Activated T-helper 9 cell treated with anti-CD3 and anti-CD28 coated beads, Interleukin-2, amount 50 U/mL, for 16 hours (primary cell): ENCODE results near the gene DROSHA.
"Not testable (repeated sequence)": the region's sequence is repeated elsewhere in the genome, so short reads cannot be mapped to it uniquely, and the experiment has no call there.

ENCODE experiments used
- DNase-seq: peaks from one replicate; pipeline ENCODE4 v3.0.0-alpha.2; 2020; ENCODE audit warnings: low read depth

DROSHA gene

DNA sequence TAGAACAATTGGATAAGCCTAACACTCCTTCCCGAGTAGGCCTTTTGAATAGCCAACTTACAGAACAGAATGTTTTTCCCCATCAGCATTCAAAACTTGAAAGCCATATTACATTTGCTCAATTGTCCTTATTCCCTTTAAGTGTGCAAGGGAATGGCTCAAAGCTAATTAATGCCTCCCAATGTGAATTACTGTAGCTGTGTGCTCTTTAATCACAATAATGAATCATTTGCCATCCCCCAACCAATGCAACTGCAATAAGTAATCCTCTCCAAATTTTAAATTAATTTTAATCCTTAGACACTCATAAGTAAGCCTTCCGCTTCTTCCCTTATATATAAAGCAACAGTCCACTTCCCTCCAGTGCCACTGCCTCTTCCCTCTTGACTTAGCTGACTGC, 115.9 kb downstream of the DROSHA start:
- DNase-seq, result no peak

DNA sequence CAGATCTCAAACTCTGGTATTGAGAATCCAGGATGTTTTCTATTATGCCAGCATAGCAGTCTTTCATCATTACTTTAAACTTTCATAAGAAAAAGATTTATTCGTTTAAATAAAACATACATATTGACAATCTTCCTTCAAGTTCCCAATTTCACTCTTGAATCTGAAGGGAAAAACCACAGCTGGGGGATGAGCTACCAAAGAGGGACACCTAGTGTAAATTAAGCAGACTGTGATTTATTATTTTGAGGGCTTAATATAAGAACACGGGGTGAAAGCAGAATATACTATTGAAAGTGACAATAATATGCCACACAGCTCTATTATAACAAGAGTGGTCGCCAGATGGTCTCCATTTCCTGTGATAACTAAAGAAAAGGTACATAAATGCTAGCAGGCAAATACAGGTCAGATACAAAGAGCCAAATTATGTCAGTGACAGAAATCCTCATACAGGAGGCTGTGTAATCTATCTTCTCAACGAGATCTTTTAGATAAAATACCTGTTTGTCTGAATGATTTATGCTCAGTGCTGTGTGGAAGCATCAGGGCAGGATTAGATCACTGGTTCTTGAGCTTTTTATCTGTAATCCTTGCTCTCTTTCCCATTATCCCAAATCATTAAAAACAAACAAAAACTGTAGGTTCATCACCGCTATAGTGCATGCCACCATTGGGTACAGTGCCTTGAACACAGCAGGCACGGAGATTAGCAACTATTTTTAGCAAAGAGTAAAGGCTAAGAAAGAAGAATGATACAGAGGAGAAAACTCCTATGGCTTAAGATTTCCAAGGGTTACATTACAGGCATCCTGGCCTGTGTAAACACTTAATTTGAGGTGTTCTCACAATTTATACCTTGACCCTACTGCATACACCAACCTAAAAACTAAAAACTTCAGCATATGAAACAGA, 116.6 kb downstream of the DROSHA start:
- no peak for DNase-seq

DNA sequence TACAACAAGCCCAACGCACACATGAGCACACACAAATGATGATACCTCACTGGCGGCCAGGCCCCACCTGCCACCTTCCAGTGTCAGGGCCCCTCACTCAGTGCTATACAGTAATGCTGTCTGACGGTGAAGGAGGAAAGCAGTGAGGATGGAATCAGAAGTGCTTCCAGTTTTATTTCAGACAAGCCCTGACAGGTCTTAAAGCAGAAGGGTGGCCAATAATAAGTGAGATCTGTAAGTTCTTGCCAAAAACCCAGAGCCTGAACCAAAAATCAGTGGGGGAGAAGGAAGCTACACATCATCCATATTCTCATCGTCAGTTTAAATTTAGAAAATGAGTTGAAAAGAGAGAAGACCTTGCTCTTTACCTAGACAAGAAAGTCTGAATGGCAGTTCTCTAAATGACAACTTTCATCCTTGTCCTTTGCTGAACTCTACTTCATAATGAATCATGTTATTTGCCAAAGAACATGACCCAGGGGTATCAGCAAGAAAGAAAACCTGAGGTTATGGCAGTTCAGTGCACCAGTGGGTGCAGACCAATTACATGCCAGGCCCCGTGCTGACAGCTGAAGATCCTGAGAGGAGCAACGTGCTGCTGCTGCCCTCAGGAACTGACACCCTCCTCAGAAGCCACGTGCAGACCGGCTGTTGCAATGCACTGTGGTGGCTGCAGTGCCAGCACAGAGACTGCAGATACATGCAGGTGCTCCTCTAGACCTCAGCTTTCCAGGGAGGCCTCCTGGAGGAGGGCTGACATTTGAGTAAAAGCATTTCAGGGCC, 118.7 kb downstream of the DROSHA start:
- no peak for DNase-seq

DNA sequence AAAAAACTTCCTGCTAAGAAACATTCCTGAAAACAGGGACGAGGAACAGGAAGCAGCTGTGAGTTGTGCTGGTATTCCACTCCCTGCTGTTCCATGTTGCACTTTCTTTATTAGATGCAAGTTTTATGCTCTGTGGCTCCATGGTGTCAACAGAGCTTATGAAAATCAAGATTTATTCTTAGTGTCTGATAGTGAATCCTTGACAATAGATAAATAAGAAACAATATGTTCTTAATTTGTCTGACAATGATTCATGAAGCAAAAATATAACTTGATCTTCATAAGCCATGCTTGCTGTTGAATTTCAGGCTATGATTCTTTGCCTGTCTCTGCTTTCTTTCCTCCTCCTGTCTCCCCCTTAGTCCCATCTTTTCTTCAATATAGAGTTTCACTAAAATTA, 119.6 kb downstream of the DROSHA start:
- no peak for DNase-seq

DNA sequence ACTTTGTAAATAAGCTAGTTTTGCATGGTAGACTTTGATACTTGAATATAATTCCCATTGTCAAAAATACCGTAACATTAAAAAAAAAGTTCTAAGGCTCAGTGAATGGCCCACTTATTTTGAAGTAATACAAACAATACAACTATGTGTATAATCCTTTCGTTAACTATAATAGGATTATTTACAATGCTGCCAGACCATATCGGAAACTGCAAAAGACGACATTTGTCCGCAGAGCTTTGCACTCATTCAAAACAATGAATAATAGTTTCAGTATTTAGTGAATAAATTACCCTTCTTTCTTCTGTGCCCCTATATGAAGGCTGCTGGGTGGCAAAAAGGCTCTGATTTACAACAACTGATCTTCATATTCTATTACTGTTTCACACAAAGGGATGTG, 121.8 kb downstream of the DROSHA start:
- no peak for DNase-seq

DNA sequence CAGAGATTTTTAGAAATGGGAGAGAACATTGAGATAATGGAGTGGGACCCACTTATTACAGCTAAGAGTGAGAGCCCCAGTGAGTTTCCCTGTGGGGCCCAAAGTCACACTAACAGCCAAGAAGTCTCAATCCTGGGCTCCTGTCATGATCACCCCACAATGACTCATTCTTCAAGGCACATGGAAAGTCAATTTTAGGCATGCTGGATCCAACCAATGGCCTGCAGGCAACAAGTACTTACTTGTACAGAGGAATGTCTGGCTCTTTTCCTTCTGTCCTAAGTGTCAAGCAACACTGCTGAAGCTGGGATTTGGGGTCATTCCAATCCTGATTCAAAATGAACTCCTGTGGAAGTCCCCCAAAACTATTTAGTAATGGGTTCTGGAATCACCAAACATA, 123.1 kb downstream of the DROSHA start:
- DNase-seq, result no peak

DNA sequence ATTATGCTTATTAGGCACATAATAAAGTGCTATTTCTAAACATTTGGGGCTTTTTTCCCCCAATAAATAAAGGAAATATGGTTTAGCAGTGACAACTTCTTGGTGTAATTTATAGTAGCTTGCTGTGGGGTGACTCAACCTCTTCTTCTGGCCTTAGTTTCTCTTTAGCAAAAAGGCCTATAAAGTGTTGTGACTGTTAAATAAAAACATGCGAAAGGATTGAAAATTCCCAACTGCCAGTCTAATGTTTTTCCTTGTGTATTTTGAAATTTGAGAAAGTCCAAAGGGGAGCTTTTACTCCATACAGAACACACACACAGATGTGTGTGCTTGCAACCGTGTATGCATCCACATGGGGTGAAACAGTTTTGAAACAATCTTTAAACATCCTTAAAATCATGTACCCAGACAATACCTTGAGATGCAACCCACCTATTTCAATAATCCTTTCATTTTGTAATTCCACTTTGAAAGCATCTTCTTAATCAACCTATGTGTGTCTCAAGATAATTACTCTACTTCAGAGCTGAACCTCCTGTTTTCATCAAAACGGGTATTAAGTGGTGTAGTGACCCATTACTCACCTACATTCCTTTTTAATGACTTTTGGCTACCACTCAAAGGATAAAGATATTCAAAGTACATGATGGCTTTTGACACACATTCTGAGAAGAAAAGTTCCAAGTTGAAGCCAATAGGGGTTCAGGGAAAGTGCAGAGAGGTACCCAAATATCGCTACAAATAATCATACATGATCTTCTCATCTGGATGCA, 123.8 kb downstream of the DROSHA start:
- no peak for DNase-seq

DNA sequence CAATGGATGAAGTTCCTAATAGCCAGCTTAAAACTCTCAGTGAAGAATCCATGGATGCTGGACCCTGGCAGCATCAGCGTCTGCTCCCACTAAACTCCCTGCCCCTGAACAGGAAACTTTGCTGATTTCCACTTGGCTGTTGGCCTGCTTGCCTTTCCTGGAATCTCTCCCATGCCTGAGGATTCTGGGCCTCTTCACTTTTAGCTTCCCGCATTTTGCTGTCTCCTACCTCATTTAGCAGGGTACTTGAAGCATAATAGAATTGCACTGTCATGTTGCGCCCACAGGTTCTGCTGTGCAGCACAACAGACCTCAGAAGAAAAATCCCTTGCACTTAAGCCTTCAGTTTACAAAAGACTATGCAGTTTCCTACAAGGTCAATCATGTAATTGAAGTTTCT, 127.6 kb downstream of the DROSHA start:
- no peak for DNase-seq

DNA sequence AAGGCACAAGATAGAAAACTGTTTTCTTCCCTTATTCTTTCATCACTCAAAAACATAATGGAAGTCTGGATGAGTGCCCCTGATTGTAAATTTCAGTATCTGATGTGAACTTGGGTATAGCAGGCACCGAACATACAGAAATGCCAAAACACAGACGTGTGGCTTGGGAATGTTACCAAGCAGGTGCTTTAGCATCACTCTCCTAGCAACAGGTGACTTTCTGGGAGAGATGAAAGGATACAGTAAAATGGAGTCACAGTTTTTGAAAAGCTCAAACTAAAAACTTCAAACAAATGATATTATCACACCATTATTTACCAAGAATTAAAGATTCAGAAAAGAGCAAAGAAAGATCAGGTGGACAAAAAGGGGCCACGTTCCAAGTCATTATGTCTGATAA, 130.2 kb downstream of the DROSHA start:
- no peak for DNase-seq

DNA sequence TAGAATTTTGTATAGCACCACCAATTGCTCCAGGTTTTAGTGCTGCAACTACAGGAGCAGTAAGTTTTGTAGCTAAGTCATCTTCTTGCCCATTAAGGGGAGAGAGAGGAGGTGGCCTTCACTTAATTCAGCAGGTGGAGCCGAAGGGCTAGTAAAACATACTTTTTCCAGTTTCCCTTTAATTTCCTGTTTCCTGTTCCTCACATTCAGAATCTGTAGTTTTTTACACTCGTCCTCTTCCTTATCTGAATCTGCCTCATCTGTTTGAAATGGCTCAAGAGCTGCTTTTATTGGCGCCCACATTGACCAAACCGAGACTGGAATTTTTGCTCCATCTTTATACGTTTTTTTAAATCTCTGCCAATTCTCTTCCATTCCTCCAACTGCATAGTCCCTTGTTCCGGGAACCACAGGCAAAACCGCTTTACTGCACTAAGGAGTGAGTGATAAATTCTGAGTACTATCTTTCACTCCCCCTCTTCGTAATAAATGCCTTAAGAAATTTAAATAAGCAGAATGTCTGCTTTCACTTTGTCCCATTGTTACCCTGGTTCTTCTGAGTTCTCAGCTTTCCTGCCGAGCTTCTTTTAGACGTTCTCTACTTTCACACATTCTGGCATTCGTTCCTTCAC, 133.9 kb downstream of the DROSHA start:
- DNase-seq, result no peak

DNA sequence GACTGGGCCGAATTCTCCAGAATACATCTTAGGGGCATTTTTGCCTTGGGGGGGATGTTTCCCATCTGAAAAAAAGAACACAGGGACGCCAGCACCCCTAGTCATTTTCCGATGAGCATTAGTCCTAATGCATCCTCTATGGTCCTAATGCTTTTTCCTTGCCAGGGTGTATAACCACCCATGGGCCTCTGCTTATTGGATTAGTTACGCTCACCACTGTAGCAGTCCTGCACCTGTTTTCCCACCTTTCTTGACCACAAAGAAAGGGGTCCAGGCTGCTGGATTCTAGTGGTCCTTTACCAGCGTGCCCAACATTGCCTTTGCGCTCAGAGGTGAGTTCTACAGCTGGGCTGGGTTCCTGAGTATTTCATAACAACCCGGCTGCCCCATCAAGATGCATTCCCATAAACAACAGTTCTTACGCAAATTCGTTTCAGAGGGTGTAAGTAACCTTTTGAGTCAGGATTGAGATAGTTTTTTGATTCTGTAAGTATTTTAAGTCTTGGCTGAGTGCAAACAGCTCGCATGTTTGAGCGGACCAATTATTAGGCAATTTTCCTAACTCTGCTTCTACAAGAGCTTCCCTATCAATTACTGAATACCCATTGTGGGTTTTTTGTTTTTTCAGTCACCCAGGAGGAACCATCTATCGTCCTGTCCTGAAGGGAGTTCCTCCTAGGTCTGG, 135.1 kb downstream of the DROSHA start:
- DNase-seq, result no peak

DNA sequence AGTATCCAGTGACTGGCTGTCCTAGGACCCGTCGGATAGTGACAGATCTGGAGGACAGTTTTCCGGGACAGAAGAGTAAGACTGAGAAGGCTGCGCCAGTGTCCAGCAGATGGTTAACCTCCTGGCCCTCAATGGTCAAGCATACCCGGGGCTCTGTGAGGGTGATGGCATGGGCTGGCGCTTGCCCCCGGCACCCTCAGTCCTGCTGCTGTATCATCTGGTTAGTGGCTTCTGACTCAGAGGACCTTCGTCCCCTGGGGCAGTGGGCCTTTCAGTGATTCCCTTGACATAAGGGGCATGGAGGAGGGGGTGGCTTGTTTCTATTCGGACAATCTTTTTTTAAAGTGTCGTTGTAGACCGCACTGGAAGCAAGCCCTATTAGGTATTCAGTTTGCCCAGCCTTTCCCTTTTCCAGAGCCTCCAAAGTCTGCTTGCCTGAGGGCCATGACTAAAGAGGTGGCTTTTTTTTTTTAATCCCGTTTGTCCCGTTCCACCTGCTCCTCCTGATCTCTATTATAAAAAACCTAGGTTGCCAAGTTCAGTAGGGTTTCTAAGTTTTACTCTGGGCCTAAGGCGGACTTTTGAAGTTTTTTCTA, 136.3 kb downstream of the DROSHA start:
- DNase-seq, result not testable (repeated sequence)

DNA sequence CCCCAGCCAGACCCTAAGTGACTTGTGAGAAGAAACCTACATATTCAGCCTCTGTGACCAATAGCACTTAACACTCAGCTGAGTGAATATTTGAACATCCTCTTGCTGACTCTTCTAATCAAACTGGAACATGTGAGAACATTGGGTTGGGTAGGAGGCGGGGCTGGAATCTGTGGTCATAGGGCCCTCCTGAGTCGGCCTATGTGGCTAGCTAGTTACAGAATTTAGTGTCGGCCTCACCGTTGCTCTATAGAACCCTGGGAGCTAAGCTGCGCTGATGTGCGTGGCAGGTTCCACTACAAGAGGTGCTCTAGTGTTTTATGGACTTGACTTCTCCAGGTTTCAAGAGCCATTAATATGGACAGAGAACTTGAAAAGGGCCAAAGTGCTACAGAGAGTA, 138.8 kb downstream of the DROSHA start:
- no peak for DNase-seq

DNA sequence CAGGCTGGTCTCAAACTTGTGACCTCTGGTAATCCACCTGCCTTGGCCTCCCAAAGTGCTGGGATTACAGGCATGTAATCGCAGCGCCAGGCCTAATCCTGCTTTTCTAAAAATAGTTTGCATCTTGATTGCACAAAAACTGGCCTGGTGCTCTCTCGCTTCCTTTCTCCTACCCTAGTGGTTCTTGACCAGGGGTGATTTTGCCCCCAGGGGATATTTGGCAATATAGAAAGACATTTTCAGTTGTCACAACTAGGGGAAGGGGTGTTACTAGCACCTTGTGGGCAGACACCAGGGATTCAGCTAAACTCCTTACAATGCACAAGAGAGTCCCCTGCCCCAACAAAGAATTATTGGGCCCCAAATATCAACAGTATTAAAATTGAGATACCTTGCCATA, 139.8 kb downstream of the DROSHA start:
- DNase-seq, result no peak

DNA sequence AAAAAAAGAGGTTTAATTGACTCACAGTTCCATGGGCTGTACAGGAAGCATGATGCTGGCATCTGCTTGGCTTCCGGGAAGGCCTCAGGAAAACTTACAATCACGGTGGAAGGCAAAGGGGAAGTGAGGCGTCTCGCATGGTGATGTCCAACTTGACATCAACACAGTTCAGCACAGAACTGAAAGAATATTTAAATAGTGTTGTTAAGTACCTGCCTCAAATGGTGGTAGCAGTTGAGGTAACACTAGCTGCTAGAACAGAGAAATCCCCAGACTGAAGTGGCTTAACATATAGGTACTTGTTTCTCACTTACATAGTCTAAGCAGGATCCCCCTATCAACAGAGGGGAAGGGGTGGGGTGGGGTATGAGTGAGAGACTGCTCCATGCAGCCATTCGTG, 141.6 kb downstream of the DROSHA start:
- DNase-seq, result no peak

DNA sequence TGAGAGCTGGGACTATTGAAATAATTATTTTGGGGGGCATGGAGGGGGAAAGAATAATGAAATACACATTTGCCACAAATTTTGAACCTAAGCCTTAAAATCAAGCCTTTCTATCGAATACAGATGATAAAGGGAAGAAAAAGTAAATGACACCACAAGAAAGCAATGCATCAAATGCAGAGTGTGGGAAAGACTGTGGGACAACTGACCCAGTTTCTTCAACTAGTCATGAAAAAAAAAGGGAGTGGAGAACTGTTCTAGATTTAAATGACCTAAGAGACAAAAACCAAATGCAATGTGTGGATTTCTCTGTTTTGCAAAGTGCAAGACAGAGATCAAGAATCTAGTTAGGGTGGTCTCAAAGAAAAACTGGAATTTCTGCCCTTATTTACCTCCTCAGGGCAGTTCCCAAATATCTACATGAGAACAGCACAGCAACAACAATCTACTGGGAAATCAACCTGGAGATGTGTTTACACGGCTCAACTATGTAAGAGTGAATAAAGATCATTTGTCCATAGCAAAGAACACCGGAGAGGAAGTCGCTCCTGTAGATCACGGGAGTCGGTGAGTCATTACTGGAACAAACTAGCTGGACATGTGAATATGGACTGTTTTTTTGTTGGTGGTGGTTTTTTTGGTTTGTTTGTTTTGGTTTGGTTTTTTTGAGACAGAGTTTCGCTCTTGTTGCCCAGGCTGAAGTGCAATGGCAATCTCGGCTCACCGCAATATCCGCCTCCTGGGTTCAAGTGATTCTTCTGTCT, 145.9 kb downstream of the DROSHA start:
- DNase-seq, result no peak

DNA sequence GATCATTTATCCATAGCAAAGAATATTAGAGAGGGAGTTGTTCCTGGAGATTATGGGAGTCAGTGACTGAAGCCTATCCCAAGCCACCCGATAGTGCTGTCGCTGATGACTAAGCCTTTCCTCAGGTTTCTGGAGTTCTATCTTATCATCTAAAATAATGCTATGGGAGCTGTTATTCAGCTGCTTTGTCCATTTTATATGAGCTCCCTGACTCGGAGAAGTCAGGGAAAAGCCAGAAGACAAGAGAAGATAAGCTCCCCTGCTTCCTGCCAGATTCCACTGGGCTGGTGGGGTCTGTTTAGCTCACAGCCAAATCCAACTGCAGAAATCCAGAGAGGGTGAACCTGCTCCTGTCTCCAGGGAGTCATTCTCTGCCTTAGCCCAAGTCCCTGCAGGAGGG, 148.2 kb downstream of the DROSHA start:
- DNase-seq, result no peak

DNA sequence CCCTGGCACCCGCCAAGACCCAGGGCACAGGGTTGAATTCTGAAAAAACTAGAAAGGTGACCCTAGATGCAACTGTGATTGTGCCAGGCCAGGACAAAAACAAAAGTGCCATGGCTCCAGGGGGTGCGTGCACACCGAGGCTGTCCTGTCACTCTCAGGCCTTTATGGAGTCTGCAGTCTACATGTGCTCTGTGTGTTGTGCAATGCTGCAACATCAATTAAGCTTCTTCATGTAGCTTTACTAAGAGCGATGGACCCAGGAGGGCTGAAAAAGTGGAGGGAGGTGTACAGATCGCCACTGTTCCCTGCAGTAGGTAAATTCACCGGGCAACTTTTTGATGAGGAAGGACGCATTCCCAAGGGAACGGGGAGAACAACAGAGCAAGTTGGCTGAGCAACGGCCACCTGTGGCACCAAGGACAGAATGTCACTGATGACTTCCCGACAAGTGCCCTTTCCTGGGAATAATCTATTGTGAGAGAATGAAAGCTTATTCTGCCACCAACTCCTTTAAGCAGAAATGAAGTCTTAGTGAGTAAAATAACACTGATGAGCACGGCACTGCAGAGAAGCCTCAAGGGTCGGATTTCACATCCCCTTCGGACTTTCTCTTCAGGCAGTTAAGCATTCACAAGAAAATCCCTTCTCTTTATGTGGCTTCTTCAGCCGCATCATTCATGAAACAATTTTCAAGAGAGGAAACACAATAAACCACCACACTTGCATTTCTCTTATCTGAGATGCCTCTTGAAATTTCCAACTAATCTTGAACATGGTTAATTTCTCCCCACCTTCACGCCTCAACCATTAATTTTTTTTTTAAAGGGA, 149.6 kb downstream of the DROSHA start:
- no peak for DNase-seq

DNA sequence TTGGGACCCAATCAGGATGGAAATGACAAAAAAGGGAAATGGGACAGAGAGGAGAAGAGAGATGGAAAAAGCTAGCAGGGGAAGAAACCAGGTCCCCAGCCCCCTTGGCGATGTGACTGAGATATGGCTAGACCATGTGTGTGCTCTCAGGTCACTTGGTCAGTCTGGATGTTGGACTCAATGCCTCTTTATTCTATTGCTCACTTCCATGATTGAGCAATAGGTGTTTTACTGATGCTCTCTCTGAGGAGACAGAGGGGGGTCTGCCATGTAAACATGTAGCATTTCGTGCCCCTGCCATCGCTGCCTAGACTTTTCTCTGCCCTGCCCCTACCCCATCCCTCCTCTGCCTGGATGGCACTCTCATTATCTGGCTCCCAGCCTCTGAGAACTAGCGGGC, 150.6 kb downstream of the DROSHA start:
- no peak for DNase-seq
